SK-MEL-5 (cell line): ENCODE measurements around the gene GPR153. TPM values are rescaled to one million over a fixed set of nuclear protein-coding genes. Genes with fewer than 3 reads are reported as not detected.

Source experiments
- DNase-seq: peaks from one replicate; pipeline ENCODE4 v3.0.0-alpha.2; 2016; ENCODE audit warnings: low read depth, low spot score
- in situ Hi-C: cut with HindIII; loops from 2 replicates; pipeline ENCODE4 v1.10.0; 2016; ENCODE audit warnings: low sequenced_read_pairs, high pct_unique_total_duplicates, low pct_unique_long_range_greater_than_20kb
- total RNA-seq: library from RNA; depleted of rRNA; stranded (reverse); fragments of >200 nt; shearing (Covaris generic); gene quantifications from 2 replicates; pipeline ENCODE4 v1.2.3, GENCODE V29; 2014

GPR153 gene
- total RNA-seq, 1 experiment from 2014 or later = 4.7 TPM

- no peak for DNase-seq
- in situ Hi-C loops = no loop called here
Observed at GRCh38 chr1:6274102-6274501, 13.2 kb upstream of the GPR153 start.

- no peak for DNase-seq
- in situ Hi-C loops = no loop called here
Observed at GRCh38 chr1:6273380-6273891, 12.5 kb upstream of the GPR153 start.

DNA sequence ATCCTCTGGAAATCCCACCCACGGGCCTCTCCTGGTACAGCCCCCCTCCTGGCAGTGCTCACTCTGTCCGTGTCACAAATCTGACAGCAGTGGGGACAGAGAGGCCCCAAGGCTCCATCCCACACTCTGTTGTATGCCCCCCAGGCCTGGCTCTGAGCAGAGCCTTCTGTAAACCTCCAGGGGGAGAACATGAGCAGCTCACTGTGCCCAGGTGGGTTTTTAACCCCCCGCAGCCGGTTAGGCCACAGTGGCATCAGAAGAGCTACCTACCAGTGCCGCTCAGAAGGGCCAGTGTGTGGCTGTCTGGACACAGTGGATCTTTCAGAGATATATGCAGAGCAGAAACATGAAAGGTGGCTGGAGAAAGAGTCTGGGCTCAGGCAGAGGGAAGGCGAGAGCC lies 12.0 kb upstream of the GPR153 start:
- in situ Hi-C loops = no loop called here
- no peak for DNase-seq

- in situ Hi-C loops = no loop called here
- no peak for DNase-seq
Observed at GRCh38 chr1:6272452-6272851, 11.6 kb upstream of the GPR153 start.

GRCh38 chr1:6271554-6271953 lies 10.7 kb upstream of the GPR153 start:
- DNase-seq = peak; percentile 32
- in situ Hi-C loops = no loop called here

DNA sequence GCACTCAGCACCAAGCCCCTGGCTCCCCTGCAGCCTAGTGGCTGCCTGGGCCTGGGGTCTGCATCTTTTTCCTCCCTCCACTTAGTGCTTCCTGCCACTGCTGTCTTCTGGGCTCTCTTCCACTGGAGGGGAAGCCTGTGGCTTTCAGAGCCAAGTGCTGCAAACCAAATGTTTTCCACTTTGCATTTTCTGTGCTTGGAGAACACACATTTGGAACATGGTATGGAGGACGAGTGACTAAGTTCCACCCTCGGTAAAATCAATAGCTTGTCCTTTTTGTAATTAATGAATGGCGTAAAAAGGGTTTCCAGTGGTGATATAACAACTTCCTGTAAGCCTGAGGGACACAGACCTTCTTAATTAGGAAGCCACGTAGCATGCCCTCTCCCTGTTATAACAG lies 10.1 kb upstream of the GPR153 start:
- in situ Hi-C loops = no loop called here
- DNase-seq = no peak

DNA sequence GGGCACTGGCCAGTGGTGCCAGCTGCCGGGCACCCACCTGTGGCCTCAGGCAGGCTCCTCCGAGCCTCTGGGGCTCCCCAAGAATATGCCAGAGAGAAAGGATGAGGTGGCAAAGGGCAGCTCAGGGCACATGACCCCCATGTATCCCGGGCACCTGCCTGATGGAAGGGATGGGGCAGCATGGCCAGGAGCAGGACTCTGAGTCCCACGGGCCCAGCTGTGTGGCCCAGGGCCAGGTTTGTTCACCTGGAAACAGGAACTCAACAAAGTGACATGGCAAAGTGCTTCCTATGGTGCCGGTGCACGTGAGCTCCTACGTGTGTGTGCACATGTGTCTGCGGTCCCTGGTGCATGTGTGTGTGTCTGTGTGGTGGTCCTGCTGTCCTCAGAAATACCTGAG lies 9.5 kb upstream of the GPR153 start:
- in situ Hi-C loops = no loop called here
- no peak for DNase-seq

- DNase-seq = no peak
- in situ Hi-C loops = no loop called here
Observed at GRCh38 chr1:6269720-6270400, 9.0 kb upstream of the GPR153 start.

GRCh38 chr1:6269296-6269695 lies 8.4 kb upstream of the GPR153 start:
- in situ Hi-C loops = no loop called here
- no peak for DNase-seq

DNA sequence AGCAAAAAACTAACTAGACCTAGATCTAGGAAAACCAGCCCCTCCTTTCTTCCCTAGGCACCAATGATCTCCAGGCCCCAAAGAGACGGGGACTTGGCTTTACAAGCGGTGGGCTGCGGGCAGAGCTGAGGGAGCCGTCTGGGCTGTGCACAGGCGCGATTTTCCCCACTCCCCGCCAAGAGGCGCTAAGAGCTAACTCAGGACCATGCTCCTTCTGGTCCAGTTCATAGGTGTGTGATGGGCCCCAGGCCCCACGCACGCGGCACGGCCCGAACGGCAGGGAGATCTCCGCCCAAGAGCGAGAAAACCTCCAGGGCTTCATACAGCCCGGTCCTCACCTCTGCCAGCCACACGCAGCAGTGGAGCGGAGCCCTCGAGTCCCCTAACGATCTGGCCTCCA lies 7.5 kb upstream of the GPR153 start:
- in situ Hi-C loops = no loop called here
- DNase-seq = no peak

DNA sequence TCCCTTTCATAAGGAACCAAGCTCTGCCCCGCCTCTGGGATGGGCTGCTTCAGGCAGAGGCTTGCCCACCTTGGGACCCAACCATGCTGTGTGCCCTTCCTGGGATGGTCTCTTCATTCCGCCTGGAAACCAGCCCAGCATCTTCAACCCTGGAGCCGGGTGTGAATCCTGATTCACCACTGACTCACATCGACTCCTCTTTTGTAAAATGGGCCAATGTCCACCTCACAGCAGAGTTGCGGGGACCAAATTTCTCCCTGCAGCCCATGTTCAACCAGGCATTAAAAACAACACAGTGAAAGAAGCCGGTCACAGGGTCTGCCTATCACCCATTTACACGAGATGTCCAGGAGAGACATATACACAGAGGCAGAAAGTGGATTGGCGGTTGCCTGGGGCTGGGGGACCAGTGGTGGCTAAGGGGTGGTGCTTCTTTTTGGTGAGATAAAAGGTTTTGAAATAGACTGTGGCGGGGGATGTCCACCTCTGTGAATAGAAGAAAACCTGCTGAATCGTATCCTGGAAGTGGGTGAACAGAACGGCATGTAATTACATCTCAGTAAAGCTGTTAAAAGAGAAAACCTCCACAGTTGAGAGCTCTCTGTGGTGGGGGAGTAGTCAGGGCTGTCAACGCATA lies 6.9 kb upstream of the GPR153 start:
- no peak for DNase-seq
- in situ Hi-C loops = no loop called here

DNA sequence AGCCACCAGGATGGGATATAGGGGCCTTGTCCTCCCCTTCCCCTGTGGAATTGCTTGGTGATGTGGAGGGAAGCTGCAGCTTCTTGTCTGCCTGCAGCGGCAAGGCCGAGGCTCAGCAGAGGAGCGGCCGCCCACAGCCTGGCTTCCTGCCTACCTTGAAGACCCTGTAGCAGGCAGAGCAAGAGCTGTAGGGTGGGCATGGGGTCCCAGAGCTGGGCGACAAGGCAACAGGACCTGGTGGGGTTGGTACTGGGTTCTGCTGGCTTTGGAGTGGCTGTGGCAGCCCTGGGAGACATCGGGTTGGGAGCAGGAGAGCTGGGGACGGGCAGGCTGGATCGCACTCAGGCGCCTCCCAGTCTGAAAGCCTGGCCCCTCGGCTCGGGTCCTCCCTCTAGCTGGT lies 5.7 kb upstream of the GPR153 start:
- in situ Hi-C loops = no loop called here
- DNase-seq = no peak

DNA sequence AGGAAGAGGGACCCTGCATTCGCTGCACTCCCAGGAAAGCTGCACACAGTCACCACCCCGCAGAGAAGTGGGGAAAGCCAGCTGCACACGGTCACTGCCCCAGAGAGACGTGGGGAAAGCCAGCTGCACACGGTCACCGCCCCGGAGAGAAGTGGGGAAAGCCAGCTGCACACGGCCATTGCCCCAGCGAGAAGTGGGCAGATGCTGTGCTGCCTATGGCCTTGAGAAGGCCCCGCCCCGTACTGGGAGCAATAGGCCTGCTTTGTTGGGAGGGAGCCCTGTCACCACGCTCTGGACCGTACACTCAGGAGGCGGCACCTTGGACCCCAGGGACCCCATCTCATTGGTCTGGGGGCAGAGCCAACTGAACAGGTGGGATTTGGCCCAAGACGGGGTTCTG lies 4.3 kb upstream of the GPR153 start:
- DNase-seq = no peak
- in situ Hi-C loops = no loop called here

DNA sequence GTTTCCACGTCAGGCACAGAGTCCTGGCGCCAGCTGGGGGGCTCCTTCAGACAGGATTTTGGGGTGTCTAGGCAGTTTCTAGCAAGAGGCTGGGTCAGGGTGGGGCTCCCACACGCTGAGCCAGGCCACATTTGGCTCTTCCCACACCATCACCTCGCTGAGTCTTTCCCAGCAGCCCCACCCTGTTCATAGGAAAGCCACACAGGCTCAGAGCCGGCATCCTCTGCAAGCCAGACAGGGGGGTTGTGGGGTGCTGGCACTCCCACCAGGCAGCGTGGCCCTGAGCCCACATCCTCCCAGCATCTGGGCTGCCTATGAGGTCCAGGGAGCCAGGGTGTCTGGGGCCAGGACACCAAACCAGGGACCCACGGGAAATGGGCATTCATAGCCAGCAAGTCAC lies 2.8 kb upstream of the GPR153 start:
- no peak for DNase-seq
- in situ Hi-C loops = no loop called here

GRCh38 chr1:6262555-6263420 lies 1.9 kb upstream of the GPR153 start:
- no peak for DNase-seq
- in situ Hi-C loops = no loop called here

GRCh38 chr1:6261615-6261995 lies 707 bp upstream of the GPR153 start:
- in situ Hi-C loops = no loop called here
- no peak for DNase-seq

DNA sequence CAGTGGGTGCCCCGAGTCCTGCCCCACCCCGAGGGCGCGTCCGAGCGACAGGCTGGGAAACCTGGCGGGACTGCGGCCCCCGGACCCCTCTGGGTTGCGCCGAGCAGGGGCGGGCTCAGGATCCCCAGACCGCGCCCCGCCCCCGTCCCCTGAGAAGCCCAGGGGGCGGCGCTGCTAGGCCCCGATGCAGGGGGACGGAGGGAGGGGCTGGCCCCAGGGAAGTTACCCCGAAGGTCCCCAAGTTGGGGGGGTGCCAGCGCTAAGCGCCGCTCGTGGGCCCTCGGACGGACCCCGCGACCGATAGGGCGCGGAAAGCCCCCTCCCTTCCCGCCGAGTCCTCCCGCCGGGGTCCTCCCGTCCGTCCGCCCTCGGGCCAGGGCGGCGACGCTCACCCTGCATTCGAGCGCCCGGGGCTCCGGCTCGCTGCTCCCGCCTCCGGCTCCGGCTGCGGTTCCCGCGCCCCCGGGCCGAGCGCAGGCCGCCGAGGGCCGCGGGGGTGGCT lies 414 bp downstream of the GPR153 start:
- DNase-seq = no peak
- in situ Hi-C loops = no loop called here
